ENCODE measurements around the gene FBXO41. TPM values are rescaled to one million over a fixed set of nuclear protein-coding genes. Genes with fewer than 3 reads are reported as not detected.
A peak's percentile ranks its signal among the peaks of the same experiment; 100 is the strongest.

The FBXO41 gene
- total and polyA plus RNA-seq, 2 donors (not counting 3 experiments of a cell fraction or from before 2014, with no cell fraction given) = 0.88 to 1.5 TPM

DNA sequence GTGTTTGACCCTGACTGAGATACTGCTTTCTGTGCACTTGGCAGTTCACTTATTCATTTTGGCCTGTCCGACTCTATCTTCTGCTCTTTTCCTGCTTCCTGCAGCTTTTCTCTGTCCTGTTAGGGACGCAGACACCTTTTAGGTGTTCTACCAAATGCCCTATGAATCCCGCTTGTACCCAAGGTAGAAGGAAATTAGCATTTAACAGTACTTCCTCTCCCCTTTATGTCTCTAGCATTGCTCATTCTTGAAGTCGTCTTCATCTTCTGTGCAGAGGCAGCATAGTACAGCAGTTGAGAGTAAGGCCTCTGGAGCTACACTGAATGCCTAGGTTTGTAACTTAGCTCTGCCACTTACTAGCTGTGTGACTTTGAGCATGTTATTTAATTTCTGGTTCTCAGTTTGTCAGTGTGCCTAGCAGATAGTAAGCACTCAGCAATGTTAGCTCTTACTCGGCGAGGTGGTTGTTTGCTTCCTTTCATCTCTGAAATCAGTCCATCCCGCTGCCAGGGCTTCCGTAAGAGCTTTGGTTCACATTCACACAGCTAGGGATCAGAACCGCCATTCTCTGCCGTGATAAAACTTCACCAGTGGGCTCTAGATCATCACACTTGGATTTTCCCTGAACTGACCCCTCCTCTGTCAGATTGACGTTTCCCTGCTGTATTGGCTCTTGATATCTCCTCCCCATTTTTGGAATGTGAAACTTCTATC, 48.8 kb downstream of the FBXO41 start:
- ChIA-PET POLR2A (interaction anchor here (1.4 kb wide), 1 partner anchor 9 kb away, joined by 3 read pairs; no protein-coding TSS in a partner anchor), CTCF (interaction anchor here (1.0 to 2.8 kb wide), 3 partner anchors 15 to 55 kb away, joined by 3 to 8 read pairs (median 4); no protein-coding TSS in a partner anchor)
- Histone ChIP-seq H3K9ac (replicated peaks; ENCODE audit: extremely low read depth, insufficient read depth, low read length) (peak overlapping the region; percentile 85), H3K9me1 (replicated peaks; ENCODE audit: control insufficient read depth, extremely low read depth, insufficient read depth, low read length) (no peaks in the 10 kb centered on the region), H3K4me2 (ENCODE audit: insufficient read depth, low read length) (peak overlapping the region; percentile 97), H4K20me1 (replicated peaks; ENCODE audit: control insufficient read depth, extremely low read depth, insufficient read depth, low read length) (no peaks in the 10 kb centered on the region), H3K36me3 (ENCODE audit: control insufficient read depth in 2 of 2, extremely low read depth in 1 of 2, insufficient read depth in 2 of 2, low read length in 2 of 2) (peaks cover 0 to 7% of the 10 kb centered on the region in 2 experiments), H2AFZ (ENCODE audit: low read depth, low read length) (no peak overlapping the region), H3K27ac (ENCODE audit: insufficient read depth, low read depth, low read length) (no peak overlapping the region), H3K79me2 (ENCODE audit: control insufficient read depth, insufficient read depth, low read length) (peaks cover 63% of the 10 kb centered on the region), H3K4me1 (ENCODE audit: control insufficient read depth, extremely low read depth, insufficient read depth, low read length) (peaks cover 38% of the 10 kb centered on the region), H3K9me3 (replicated peaks; ENCODE audit: control insufficient read depth, insufficient read depth, low read length) (no peaks in the 10 kb centered on the region), H3K4me3 (replicated peaks in 1 of 3; ENCODE audit: insufficient read depth in 1 of 3, low read depth in 1 of 3, low read length in 3 of 3) (peak overlapping the region; percentile 76 to 90 (median 85)), H3K27me3 (ENCODE audit: control insufficient read depth in 2 of 2, insufficient read depth in 2 of 2, low read length in 2 of 2) (no peaks in the 10 kb centered on the region)
- FAIRE-seq (peak; percentile 50), DNase-seq (ENCODE audit: low read depth, low spot score) (peak; percentile 9)
- intact Hi-C loops (cut with micrococcal nuclease) (no loop called here), dilution Hi-C loops (cut with MboI; ENCODE audit: extremely low pct_ligation_motif_present, low sequenced_read_pairs) (no loop called here)
- TF ChIP-seq CTCF (IDR thresholded peaks at IDR 0.05; ENCODE audit: extremely low read depth in 1 of 2, insufficient read depth in 1 of 2, low read depth in 1 of 2, low read length in 2 of 2) (no peak), MYC (IDR thresholded peaks at IDR 0.05; ENCODE audit: low read depth, low read length) (no peak), POLR2AphosphoS5 (IDR thresholded peaks at IDR 0.05; ENCODE audit: insufficient read depth, low read depth, low read length) (no peak), GATA2 (IDR thresholded peaks at IDR 0.05; ENCODE audit: insufficient read depth, insufficient read length, low read depth, low read length) (no peak), JUN (IDR thresholded peaks at IDR 0.05; ENCODE audit: borderline replicate concordance, insufficient read depth, insufficient read length, low read depth) (no peak)
- no TSS peak for BruUV-seq (replicated peaks)
